Activated CD8-positive, alpha-beta memory T cell treated with anti-CD3 and anti-CD28 coated beads, Interleukin-2, amount 50 U/mL, for 4 hours (primary cell): Measurements from ENCODE around the gene UGT2A1.

ENCODE experiments used
- DNase-seq: peaks from one replicate; pipeline ENCODE4 v3.0.0-alpha.2; 2020

The UGT2A1 gene

GRCh38 chr4:69584135-69584534, 68.9 kb downstream of the UGT2A1 start:
- no peak for DNase-seq

- no peak for DNase-seq
These were observed 69.5 kb downstream of the UGT2A1 start for GRCh38 chr4:69583543-69583942.

GRCh38 chr4:69577245-69577644, 75.8 kb downstream of the UGT2A1 start:
- DNase-seq = no peak

GRCh38 chr4:69576251-69576877, 76.7 kb downstream of the UGT2A1 start:
- DNase-seq = no peak

GRCh38 chr4:69568787-69569186, 84.3 kb downstream of the UGT2A1 start:
- no peak for DNase-seq

- DNase-seq = no peak
These were observed 89.6 kb downstream of the UGT2A1 start for GRCh38 chr4:69563424-69563823.

- DNase-seq = no peak
These were observed 103.4 kb downstream of the UGT2A1 start for GRCh38 chr4:69549651-69550050.

- DNase-seq = no peak
These were observed 106.8 kb downstream of the UGT2A1 start for GRCh38 chr4:69546134-69546765.
